ENCODE measurements around the gene NUDT13. TPM values are rescaled to one million over a fixed set of nuclear protein-coding genes. Genes with fewer than 3 reads are reported as not detected.

Gene NUDT13
- total and polyA plus RNA-seq, 2 of the 8 experiments (the other 6 are each of a cell fraction or from before 2014, with no cell fraction given) = 1.5 to 1.9 TPM

DNA sequence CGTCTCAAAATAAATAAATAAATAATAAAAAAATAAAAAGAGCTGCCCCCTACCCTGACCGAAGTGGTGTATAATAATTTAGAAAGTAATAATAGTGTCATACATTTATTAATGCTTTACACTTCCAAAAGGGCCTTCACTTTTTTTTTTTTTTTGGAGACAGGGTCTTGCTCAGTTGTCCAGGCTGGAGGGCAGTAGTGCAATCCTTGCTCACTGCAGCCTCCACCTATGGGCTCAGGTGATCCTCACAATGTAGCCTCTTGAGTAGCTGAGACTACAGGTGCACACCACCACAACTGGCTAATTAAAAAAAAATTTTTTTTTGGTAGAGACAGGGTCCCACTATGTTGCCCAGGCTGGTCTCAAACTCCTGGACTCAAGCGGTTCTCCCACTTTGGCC lies 59.1 kb downstream of the NUDT13 start (continued):
- no peak for TF ChIP-seq TBP (IDR thresholded peaks at IDR 0.05; ENCODE audit: low read depth, low read length)
- TF ChIP-seq ZNF274 (IDR thresholded peaks at IDR 0.05; ENCODE audit: borderline replicate concordance, extremely low read depth, low read length) = no peak
- no peak for TF ChIP-seq RFX5 (IDR thresholded peaks at IDR 0.05; ENCODE audit: borderline replicate concordance, low read depth, low read length)
